ENCODE measurements around the gene ANKIB1. TPM values are rescaled to one million over a fixed set of nuclear protein-coding genes. Genes with fewer than 3 reads are reported as not detected.

The ANKIB1 gene
- polyA plus RNA-seq, 1 of the 3 experiments (the other 2 are of a cell fraction), result 24.6 TPM

- ChIA-PET CTCF (interaction anchor here (0.9 to 1.5 kb wide), 3 partner anchors 11 to 24 kb away, joined by 3 read pairs; no protein-coding TSS in a partner anchor), POLR2A (no interaction called here)
- no peaks in the 10 kb centered on the region for H3K9me2 ChIP-seq
- H3K4me2 ChIP-seq, result no peak overlapping the region
- no peaks in the 10 kb centered on the region for H3K27me3 ChIP-seq (ENCODE audit: insufficient read depth)
- no peak for DNase-seq
- no peak overlapping the region for H2AFZ ChIP-seq (ENCODE audit: low read depth)
- H4K20me1 ChIP-seq (ENCODE audit: insufficient read depth), result no peaks in the 10 kb centered on the region
- H3K9ac ChIP-seq, result no peak overlapping the region
- H3K9me3 ChIP-seq, result no peaks in the 10 kb centered on the region
- no peak overlapping the region for H3K27ac ChIP-seq (ENCODE audit: low read depth in 2 of 2, low read length in 1 of 2)
- H3K4me3 ChIP-seq (ENCODE audit: low read depth in 2 of 2, low read length in 1 of 2), result no peak overlapping the region
- H3K79me2 ChIP-seq (ENCODE audit: insufficient read depth), result no peaks in the 10 kb centered on the region; the same call in 1 of the 2 replicates
- no peaks in the 10 kb centered on the region for H3K4me1 ChIP-seq (ENCODE audit: control insufficient read depth in 1 of 2, insufficient read depth in 2 of 2, low read depth in 1 of 2, low read length in 1 of 2)
- H3K36me3 ChIP-seq (replicated peaks in 1 of 2; ENCODE audit: control insufficient read depth in 1 of 2, insufficient read depth in 2 of 2, low read length in 1 of 2), result peaks cover 23 to 34% of the 10 kb centered on the region in 2 experiments
- TF ChIP-seq EZH2phosphoT487 (IDR thresholded peaks at IDR 0.05; ENCODE audit: borderline replicate concordance, low read depth) (no peak), RAD21 (IDR thresholded peaks at IDR 0.05; ENCODE audit: low read length) (no peak), GABPA (IDR thresholded peaks at IDR 0.05; ENCODE audit: low read depth) (no peak), USF1 (IDR thresholded peaks at IDR 0.05; ENCODE audit: borderline replicate concordance, low read depth) (no peak), REST (IDR thresholded peaks at IDR 0.05; ENCODE audit: low read depth, low read length) (no peak), TCF12 (IDR thresholded peaks at IDR 0.05) (no peak), TAF1 (IDR thresholded peaks at IDR 0.05; ENCODE audit: borderline replicate concordance, low read depth, low read length) (no peak), NFIC (IDR thresholded peaks at IDR 0.05; ENCODE audit: borderline replicate concordance) (no peak), FOXJ3 (CRISPR knock-in tag; IDR thresholded peaks at IDR 0.05) (no peak)
- peaks cover 3% of the 10 kb centered on the region for H3F3A ChIP-seq (replicated peaks; ENCODE audit: insufficient read depth)
- 95% methylated on average over 3 of the region's 3 CpGs for WGBS (ENCODE audit: low lambda C conversion rate)
These were observed 67.3 kb downstream of the ANKIB1 start for GRCh38 chr7:92313055-92313454.

GRCh38 chr7:92319243-92319642, 73.5 kb downstream of the ANKIB1 start:
- Histone ChIP-seq H3K36me3 (replicated peaks in 1 of 2; ENCODE audit: control insufficient read depth in 1 of 2, insufficient read depth in 2 of 2, low read length in 1 of 2) (peaks cover 30 to 39% of the 10 kb centered on the region in 2 experiments), H3K79me2 (ENCODE audit: insufficient read depth) (no peaks in the 10 kb centered on the region), H3K9me2 (no peaks in the 10 kb centered on the region), H3F3A (replicated peaks; ENCODE audit: insufficient read depth) (peaks cover 4% of the 10 kb centered on the region), H3K9me3 (no peaks in the 10 kb centered on the region; the same call in 1 of the 2 replicates), H3K27ac (ENCODE audit: low read depth in 2 of 2, low read length in 1 of 2) (no peak overlapping the region), H2AFZ (ENCODE audit: low read depth) (no peak overlapping the region), H3K4me3 (ENCODE audit: low read depth in 2 of 2, low read length in 1 of 2) (no peak overlapping the region), H3K9ac (no peak overlapping the region), H3K27me3 (ENCODE audit: insufficient read depth) (no peaks in the 10 kb centered on the region), H3K4me2 (no peak overlapping the region), H4K20me1 (ENCODE audit: insufficient read depth) (no peaks in the 10 kb centered on the region), H3K4me1 (ENCODE audit: control insufficient read depth in 1 of 2, insufficient read depth in 2 of 2, low read depth in 1 of 2, low read length in 1 of 2) (no peaks in the 10 kb centered on the region; a peak in 1 of 4 replicates)
- ChIA-PET POLR2A (no interaction called here), CTCF (no interaction called here)
- DNase-seq, result no peak
- WGBS (ENCODE audit: low lambda C conversion rate), result 94% methylated on average over 3 of the region's 3 CpGs
- TF ChIP-seq FOXJ3 (CRISPR knock-in tag; IDR thresholded peaks at IDR 0.05) (no peak), RAD21 (IDR thresholded peaks at IDR 0.05; ENCODE audit: low read length) (no peak), PBX3 (IDR thresholded peaks at IDR 0.05) (no peak), IRF3 (IDR thresholded peaks at IDR 0.05; ENCODE audit: low read depth, low read length) (no peak), ZBTB33 (IDR thresholded peaks at IDR 0.05; ENCODE audit: borderline replicate concordance, low read depth) (no peak), SIN3A (IDR thresholded peaks at IDR 0.05; ENCODE audit: borderline replicate concordance, low read depth, low read length) (no peak), ELF1 (IDR thresholded peaks at IDR 0.05) (no peak), USF1 (IDR thresholded peaks at IDR 0.05; ENCODE audit: borderline replicate concordance, low read depth) (no peak), RFX5 (IDR thresholded peaks at IDR 0.05; ENCODE audit: low read length) (no peak), POLR2AphosphoS5 (IDR thresholded peaks at IDR 0.05; ENCODE audit: low read depth, low read length) (no peak), EP300 (IDR thresholded peaks at IDR 0.05; ENCODE audit: borderline replicate concordance in 1 of 2, low read depth in 1 of 2, low read length in 1 of 2) (no peak), TCF12 (IDR thresholded peaks at IDR 0.05) (no peak), MAX (IDR thresholded peaks at IDR 0.05; ENCODE audit: low read depth) (no peak)
